NCI-H82 treated with DMSO at 0.1 percent for 48 hours (cell line): ENCODE data around the gene IGFL2.
"Not testable (repeated sequence)": the region's sequence is repeated elsewhere in the genome, so short reads cannot be mapped to it uniquely, and the experiment has no call there.

Experiments
- DNase-seq: peaks from one replicate; lab custom pipeline; 2025; ENCODE audit not compliant: unreplicated experiment; lab: John Stamatoyannopoulos, UW

The IGFL2 gene

GRCh38 chr19:46141421-46141820 lies 6.6 kb upstream of the IGFL2 start:
- no peak for DNase-seq

- DNase-seq: no peak
Observed at GRCh38 chr19:46142294-46142693, 5.7 kb upstream of the IGFL2 start.

GRCh38 chr19:46144756-46145155 lies 3.3 kb upstream of the IGFL2 start:
- DNase-seq: no peak

GRCh38 chr19:46147166-46147740 lies 785 bp upstream of the IGFL2 start:
- no peak for DNase-seq

- DNase-seq: no peak
Observed at GRCh38 chr19:46150606-46151005, 2.6 kb downstream of the IGFL2 start.

GRCh38 chr19:46155237-46155636 lies 7.2 kb downstream of the IGFL2 start:
- no peak for DNase-seq

GRCh38 chr19:46159418-46160232 lies 11.6 kb downstream of the IGFL2 start:
- DNase-seq: no peak

- DNase-seq: no peak
Observed at GRCh38 chr19:46160233-46160775, 12.3 kb downstream of the IGFL2 start.

GRCh38 chr19:46161642-46162257 lies 13.7 kb downstream of the IGFL2 start:
- not testable (repeated sequence) for DNase-seq

- DNase-seq: no peak
Observed at GRCh38 chr19:46162731-46163130, 14.7 kb downstream of the IGFL2 start.

- DNase-seq: no peak
Observed at GRCh38 chr19:46173886-46174480, 25.9 kb downstream of the IGFL2 start.

GRCh38 chr19:46176116-46176860 lies 28.2 kb downstream of the IGFL2 start:
- no peak for DNase-seq

GRCh38 chr19:46179076-46179759 lies 31.2 kb downstream of the IGFL2 start:
- DNase-seq: no peak

GRCh38 chr19:46180701-46181387 lies 32.8 kb downstream of the IGFL2 start:
- DNase-seq: no peak

- no peak for DNase-seq
Observed at GRCh38 chr19:46181388-46181779, 33.3 kb downstream of the IGFL2 start.

- no peak for DNase-seq
Observed at GRCh38 chr19:46182476-46182875, 34.4 kb downstream of the IGFL2 start.

GRCh38 chr19:46184775-46185710 lies 37.0 kb downstream of the IGFL2 start:
- not testable (repeated sequence) for DNase-seq

GRCh38 chr19:46186101-46186716 lies 38.2 kb downstream of the IGFL2 start:
- no peak for DNase-seq
